T-helper 2 cell treated with Interferon-gamma antibody and Interleukin-4, amounts not matched to agents 5 μg/mL and 100 μg/mL, for 36 hours (primary cell): ENCODE data around the gene KIF5B.
"Not testable (repeated sequence)": the region's sequence is repeated elsewhere in the genome, so short reads cannot be mapped to it uniquely, and the experiment has no call there.

Experiments
- DNase-seq: peaks from one replicate; pipeline ENCODE4 v3.0.0; 2021; ENCODE audit warnings: low spot score
- H3K27ac Mint-ChIP-seq: one replicate; pipeline ENCODE4 v1.8.0; 2021; ENCODE audit warnings: mild to moderate bottlenecking, mixed read lengths
- H3K27me3 Mint-ChIP-seq: one replicate; pipeline ENCODE4 v1.8.0; 2021; ENCODE audit warnings: low read depth, mixed read lengths
- H3K36me3 Mint-ChIP-seq: one replicate; pipeline ENCODE4 v1.8.0; 2021; ENCODE audit warnings: low read depth, mixed read lengths
- H3K4me1 Mint-ChIP-seq: one replicate; pipeline ENCODE4 v1.8.0; 2021; ENCODE audit warnings: low read depth, mixed read lengths
- H3K4me3 Mint-ChIP-seq: one replicate; pipeline ENCODE4 v1.8.0; 2022; ENCODE audit warnings: mild to moderate bottlenecking, moderate library complexity, mixed read lengths
- H3K9me3 Mint-ChIP-seq: one replicate; pipeline ENCODE4 v1.8.0; 2021; ENCODE audit warnings: mixed read lengths

Gene KIF5B

GRCh38 chr10:31978156-31978483 is 78.1 kb downstream of the KIF5B start:
- Mint-ChIP-seq H3K9me3 (peaks cover 7% of the 10 kb centered on the region), H3K27ac (no peak overlapping the region), H3K36me3 (no peaks in the 10 kb centered on the region), H3K4me3 (no peak overlapping the region), H3K27me3 (no peaks in the 10 kb centered on the region), H3K4me1 (peaks cover 25% of the 10 kb centered on the region)
- no peak for DNase-seq

- Mint-ChIP-seq H3K4me1 (peaks cover 25% of the 10 kb centered on the region), H3K36me3 (no peaks in the 10 kb centered on the region), H3K27me3 (no peaks in the 10 kb centered on the region), H3K4me3 (peak overlapping the region; percentile 42), H3K27ac (no peak overlapping the region), H3K9me3 (peaks cover 7% of the 10 kb centered on the region)
- no peak for DNase-seq
Measured at GRCh38 chr10:31977440-31978155, 78.6 kb downstream of the KIF5B start.

- H3K27me3 Mint-ChIP-seq = no peaks in the 10 kb centered on the region
- H3K36me3 Mint-ChIP-seq = no peaks in the 10 kb centered on the region
- peaks cover 25% of the 10 kb centered on the region for H3K4me1 Mint-ChIP-seq
- no peak for DNase-seq
- no peaks in the 10 kb centered on the region for H3K9me3 Mint-ChIP-seq
- no peak overlapping the region for H3K27ac Mint-ChIP-seq
- no peak overlapping the region for H3K4me3 Mint-ChIP-seq
Measured at GRCh38 chr10:31975157-31975765, 81.0 kb downstream of the KIF5B start.

GRCh38 chr10:31974434-31975124 is 81.6 kb downstream of the KIF5B start:
- Mint-ChIP-seq H3K27me3 (no peaks in the 10 kb centered on the region), H3K4me1 (peaks cover 25% of the 10 kb centered on the region), H3K36me3 (no peaks in the 10 kb centered on the region), H3K9me3 (no peaks in the 10 kb centered on the region), H3K27ac (no peak overlapping the region), H3K4me3 (no peak overlapping the region)
- DNase-seq = no peak

GRCh38 chr10:31972519-31973041 is 83.6 kb downstream of the KIF5B start:
- no peaks in the 10 kb centered on the region for H3K27me3 Mint-ChIP-seq
- no peak for DNase-seq
- H3K9me3 Mint-ChIP-seq = no peaks in the 10 kb centered on the region
- H3K4me1 Mint-ChIP-seq = peaks cover 19% of the 10 kb centered on the region
- no peaks in the 10 kb centered on the region for H3K36me3 Mint-ChIP-seq
- H3K27ac Mint-ChIP-seq = no peak overlapping the region
- no peak overlapping the region for H3K4me3 Mint-ChIP-seq

- DNase-seq, H3K36me3 Mint-ChIP-seq, H3K27me3 Mint-ChIP-seq, H3K4me3 Mint-ChIP-seq, H3K27ac Mint-ChIP-seq, H3K4me1 Mint-ChIP-seq, H3K9me3 Mint-ChIP-seq: not testable (repeated sequence)
Measured at GRCh38 chr10:31969847-31970246, 86.4 kb downstream of the KIF5B start.

- H3K27ac Mint-ChIP-seq = no peak overlapping the region
- H3K9me3 Mint-ChIP-seq = no peaks in the 10 kb centered on the region
- H3K4me1 Mint-ChIP-seq = peaks cover 18% of the 10 kb centered on the region
- no peaks in the 10 kb centered on the region for H3K36me3 Mint-ChIP-seq
- no peak for DNase-seq
- H3K27me3 Mint-ChIP-seq = no peaks in the 10 kb centered on the region
- H3K4me3 Mint-ChIP-seq = no peak overlapping the region
Measured at GRCh38 chr10:31963589-31963980, 92.6 kb downstream of the KIF5B start.

GRCh38 chr10:31962826-31963588 is 93.2 kb downstream of the KIF5B start:
- H3K4me1 Mint-ChIP-seq = peaks cover 18% of the 10 kb centered on the region
- DNase-seq = no peak
- no peaks in the 10 kb centered on the region for H3K36me3 Mint-ChIP-seq
- H3K4me3 Mint-ChIP-seq = no peak overlapping the region
- H3K27ac Mint-ChIP-seq = no peak overlapping the region
- no peaks in the 10 kb centered on the region for H3K27me3 Mint-ChIP-seq
- no peaks in the 10 kb centered on the region for H3K9me3 Mint-ChIP-seq

GRCh38 chr10:31961277-31962074 is 94.7 kb downstream of the KIF5B start:
- no peaks in the 10 kb centered on the region for H3K27me3 Mint-ChIP-seq
- H3K4me1 Mint-ChIP-seq = peaks cover 18% of the 10 kb centered on the region
- peak overlapping the region; percentile 18 for H3K27ac Mint-ChIP-seq
- no peak overlapping the region for H3K4me3 Mint-ChIP-seq
- no peaks in the 10 kb centered on the region for H3K36me3 Mint-ChIP-seq
- peak; percentile 16 for DNase-seq
- no peaks in the 10 kb centered on the region for H3K9me3 Mint-ChIP-seq

- no peak for DNase-seq
- Mint-ChIP-seq H3K4me3 (no peak overlapping the region), H3K27me3 (no peaks in the 10 kb centered on the region), H3K27ac (no peak overlapping the region), H3K36me3 (peaks cover 2% of the 10 kb centered on the region), H3K4me1 (peaks cover 18% of the 10 kb centered on the region), H3K9me3 (peaks cover 5% of the 10 kb centered on the region)
Measured at GRCh38 chr10:31959461-31960173, 96.6 kb downstream of the KIF5B start.
